Astrocyte (in vitro differentiated cells and primary cell): Measurements from ENCODE around the gene DCDC1. TPM values are rescaled to one million over a fixed set of nuclear protein-coding genes. Genes with fewer than 3 reads are reported as not detected.

Source experiments
- DNase-seq: peaks from one replicate; pipeline ENCODE4 v3.0.0-alpha.2; 2010; ENCODE audit warnings: low read depth
- FAIRE-seq: peaks from 2 replicates; lab custom pipeline; 2011; peaks lifted over from hg19 to GRCh38; lab: Jason Lieb, UNC
- H2AFZ ChIP-seq: 2 replicates; pipeline ENCODE4 v1.6.0; 2012; ENCODE audit warnings: low read depth, low read length, inconsistent platforms
- H3K27ac ChIP-seq: 2 replicates; pipeline ENCODE4 v1.5.1; 2011; ENCODE audit warnings: low read depth, low read length, inconsistent platforms
- H3K27me3 ChIP-seq: 2 replicates; pipeline ENCODE4 v1.6.0; 2011; ENCODE audit warnings: low read length, inconsistent platforms; ENCODE audit not compliant: insufficient read depth
- H3K36me3 ChIP-seq: 2 replicates; pipeline ENCODE4 v1.5.1; 2011; ENCODE audit warnings: low read length, inconsistent platforms; ENCODE audit not compliant: insufficient read depth
- H3K4me1 ChIP-seq: 2 replicates; pipeline ENCODE4 v1.5.1; 2011; ENCODE audit warnings: low read length, inconsistent platforms; ENCODE audit not compliant: insufficient read depth
- H3K4me2 ChIP-seq: 2 replicates; pipeline ENCODE4 v1.6.0; 2012; ENCODE audit warnings: low read length, inconsistent platforms
- H3K4me3 ChIP-seq: 2 replicates; pipeline ENCODE4 v1.5.1; 2011; ENCODE audit warnings: low read depth, mild to moderate bottlenecking, low read length, inconsistent platforms; ENCODE audit not compliant: insufficient read depth
- H3K79me2 ChIP-seq: 2 replicates; pipeline ENCODE4 v1.6.0; 2012; ENCODE audit warnings: mild to moderate bottlenecking, low read length, inconsistent platforms; ENCODE audit not compliant: insufficient read depth
- H3K9ac ChIP-seq: 2 replicates; pipeline ENCODE4 v1.6.0; 2012; ENCODE audit warnings: mild to moderate bottlenecking, low read length, inconsistent platforms
- H3K9me3 ChIP-seq: 2 replicates; pipeline ENCODE4 v1.5.1; 2012; ENCODE audit warnings: low read depth, mild to moderate bottlenecking, low read length, inconsistent platforms; ENCODE audit not compliant: insufficient read depth
- H4K20me1 ChIP-seq: 2 replicates; pipeline ENCODE4 v1.6.0; 2012; ENCODE audit warnings: low read length, inconsistent platforms; ENCODE audit not compliant: insufficient read depth
- H3K27ac Mint-ChIP-seq: one replicate; pipeline ENCODE4 v1.8.0; 2021; ENCODE audit warnings: mild to moderate bottlenecking, mixed read lengths; ENCODE audit not compliant: unreplicated experiment
- H3K27me3 Mint-ChIP-seq: one replicate; pipeline ENCODE4 v1.8.0; 2021; ENCODE audit warnings: low read depth, mixed read lengths; ENCODE audit not compliant: unreplicated experiment
- H3K36me3 Mint-ChIP-seq: one replicate; pipeline ENCODE4 v1.8.0; 2021; ENCODE audit warnings: low read depth, mixed read lengths; ENCODE audit not compliant: unreplicated experiment
- H3K4me1 Mint-ChIP-seq: one replicate; pipeline ENCODE4 v1.8.0; 2021; ENCODE audit warnings: low read depth, mixed read lengths; ENCODE audit not compliant: unreplicated experiment
- H3K4me3 Mint-ChIP-seq: one replicate; pipeline ENCODE4 v1.8.0; 2021; ENCODE audit warnings: mild to moderate bottlenecking, moderate library complexity, mixed read lengths; ENCODE audit not compliant: unreplicated experiment
- H3K9me3 Mint-ChIP-seq: one replicate; pipeline ENCODE4 v1.8.0; 2021; ENCODE audit warnings: mild to moderate bottlenecking, mixed read lengths; ENCODE audit not compliant: unreplicated experiment
- EZH2 ChIP-seq: IDR thresholded peaks from 2 replicates; pipeline ENCODE4 v1.6.1; 2012; ENCODE audit warnings: mild to moderate bottlenecking, low read length, inconsistent platforms; ENCODE audit not compliant: insufficient read depth
- total RNA-seq: library from RNA; stranded (reverse); gene quantifications from 2 replicates; pipeline ENCODE4 v1.2.1, GENCODE V29; 2021
- TF ChIP-seq, protein P1 (sequence below): IDR thresholded peaks from 2 replicates; pipeline ENCODE4 v1.5.1; 2011; ENCODE audit warnings: low read depth, mild to moderate bottlenecking, inconsistent platforms, low read length, moderate library complexity; ENCODE audit not compliant: insufficient read depth

The DCDC1 gene
- total RNA-seq, 1 donor from 2014 or later: 1.4 TPM

- H2AFZ ChIP-seq: no peak overlapping the region
- H3K4me3 Mint-ChIP-seq: no peak overlapping the region
- H3K4me1 Mint-ChIP-seq: peaks cover 8% of the 10 kb centered on the region
- H3K9ac ChIP-seq: no peak overlapping the region
- H3K27ac Mint-ChIP-seq: no peak overlapping the region
- no peaks in the 10 kb centered on the region for H3K27me3 ChIP-seq
- no peak for DNase-seq
- no peaks in the 10 kb centered on the region for H3K79me2 ChIP-seq
- TF ChIP-seq, protein P1, sequence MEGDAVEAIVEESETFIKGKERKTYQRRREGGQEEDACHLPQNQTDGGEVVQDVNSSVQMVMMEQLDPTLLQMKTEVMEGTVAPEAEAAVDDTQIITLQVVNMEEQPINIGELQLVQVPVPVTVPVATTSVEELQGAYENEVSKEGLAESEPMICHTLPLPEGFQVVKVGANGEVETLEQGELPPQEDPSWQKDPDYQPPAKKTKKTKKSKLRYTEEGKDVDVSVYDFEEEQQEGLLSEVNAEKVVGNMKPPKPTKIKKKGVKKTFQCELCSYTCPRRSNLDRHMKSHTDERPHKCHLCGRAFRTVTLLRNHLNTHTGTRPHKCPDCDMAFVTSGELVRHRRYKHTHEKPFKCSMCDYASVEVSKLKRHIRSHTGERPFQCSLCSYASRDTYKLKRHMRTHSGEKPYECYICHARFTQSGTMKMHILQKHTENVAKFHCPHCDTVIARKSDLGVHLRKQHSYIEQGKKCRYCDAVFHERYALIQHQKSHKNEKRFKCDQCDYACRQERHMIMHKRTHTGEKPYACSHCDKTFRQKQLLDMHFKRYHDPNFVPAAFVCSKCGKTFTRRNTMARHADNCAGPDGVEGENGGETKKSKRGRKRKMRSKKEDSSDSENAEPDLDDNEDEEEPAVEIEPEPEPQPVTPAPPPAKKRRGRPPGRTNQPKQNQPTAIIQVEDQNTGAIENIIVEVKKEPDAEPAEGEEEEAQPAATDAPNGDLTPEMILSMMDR: no peak
- no peak for TF ChIP-seq EZH2
- FAIRE-seq: no peak
- H3K27ac ChIP-seq: no peak overlapping the region
- no peaks in the 10 kb centered on the region for H4K20me1 ChIP-seq
- H3K4me2 ChIP-seq: no peak overlapping the region
- H3K9me3 ChIP-seq: no peaks in the 10 kb centered on the region
- H3K4me3 ChIP-seq: no peak overlapping the region
- H3K9me3 Mint-ChIP-seq: no peaks in the 10 kb centered on the region
- no peaks in the 10 kb centered on the region for H3K4me1 ChIP-seq
- no peaks in the 10 kb centered on the region for H3K36me3 ChIP-seq
- H3K27me3 Mint-ChIP-seq: no peaks in the 10 kb centered on the region
- no peaks in the 10 kb centered on the region for H3K36me3 Mint-ChIP-seq
These were observed 310.0 kb downstream of the DCDC1 start for GRCh38 chr11:31059529-31059928.

DNA sequence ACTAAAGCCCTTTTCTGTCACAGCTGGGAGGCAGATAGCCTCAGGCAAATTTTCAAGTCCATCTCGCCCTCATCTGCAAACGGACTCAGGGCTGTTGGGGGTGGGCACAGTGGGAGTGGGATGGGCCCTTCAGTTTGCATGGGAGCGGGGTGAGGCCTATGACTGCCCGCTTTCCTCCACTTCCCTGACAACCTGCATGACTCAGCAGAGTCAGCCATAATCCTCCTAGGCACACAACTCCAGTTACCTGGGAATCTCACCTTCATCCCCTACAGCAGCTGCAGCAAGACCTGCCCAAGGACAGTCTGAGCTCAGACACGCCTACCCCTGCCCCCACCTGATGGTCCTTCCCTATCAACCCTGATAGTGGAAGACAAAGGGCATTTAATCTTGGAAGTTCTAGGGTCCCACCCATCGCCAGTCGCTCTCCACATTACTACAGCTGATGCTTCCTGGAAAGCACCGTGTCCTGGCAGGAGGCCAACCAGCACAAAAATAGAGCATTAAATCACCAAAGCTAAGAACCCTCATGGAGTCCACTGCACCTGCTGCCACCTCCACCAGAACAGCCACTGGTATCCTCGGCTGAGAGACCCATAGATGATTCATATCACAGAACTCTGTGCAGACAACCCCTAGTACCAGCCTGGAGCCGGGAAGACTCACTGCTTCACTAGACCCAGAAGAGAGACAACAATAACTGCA, 319.3 kb downstream of the DCDC1 start:
- no peak for FAIRE-seq
- Mint-ChIP-seq H3K4me3 (no peak overlapping the region), H3K36me3 (no peaks in the 10 kb centered on the region)

More for the DNA sequence above, 319.3 kb downstream of the DCDC1 start:
- H2AFZ ChIP-seq: no peak overlapping the region
- no peak overlapping the region for H3K4me3 ChIP-seq
- H4K20me1 ChIP-seq: no peaks in the 10 kb centered on the region
- Mint-ChIP-seq H3K4me1 (no peaks in the 10 kb centered on the region), H3K27me3 (no peaks in the 10 kb centered on the region), H3K9me3 (peaks cover 10% of the 10 kb centered on the region), H3K27ac (no peak overlapping the region)
- no peaks in the 10 kb centered on the region for H3K36me3 ChIP-seq
- H3K4me2 ChIP-seq: no peak overlapping the region
- no peak for DNase-seq
- H3K9ac ChIP-seq: no peak overlapping the region
- no peaks in the 10 kb centered on the region for H3K4me1 ChIP-seq
- no peak for TF ChIP-seq EZH2
- TF ChIP-seq, protein P1: no peak
- no peak overlapping the region for H3K27ac ChIP-seq
- H3K9me3 ChIP-seq: no peaks in the 10 kb centered on the region
- no peaks in the 10 kb centered on the region for H3K27me3 ChIP-seq
- H3K79me2 ChIP-seq: no peaks in the 10 kb centered on the region
